Activated CD8-positive, alpha-beta T cell treated with anti-CD3 and anti-CD28 coated beads for 36 hours (primary cell): ENCODE data around the gene LRMDA. TPM values are rescaled to one million over a fixed set of nuclear protein-coding genes. Genes with fewer than 3 reads are reported as not detected.

ENCODE experiments used
- ATAC-seq: fragments of 200-7000 bp; cut with Tn5 transposase; one replicate; pipeline ENCODE4 v1.10.0; 2021; ENCODE audit warnings: mild to moderate bottlenecking, moderate library complexity
- CTCF ChIA-PET: fragments of 350-600 bp; sonication (Branson Sonifier 250); formaldehyde crosslinking; loops from one replicate; lab custom pipeline; 2021; ENCODE audit warnings: antibody characterized with exemption; lab: Charles Lee
- POLR2A ChIA-PET: fragments of 350-600 bp; sonication (Branson Sonifier 250); formaldehyde crosslinking; loops from one replicate; lab custom pipeline; 2021; ENCODE audit warnings: antibody characterized with exemption; lab: Charles Lee
- DNase-seq: peaks from one replicate; pipeline ENCODE4 v3.0.0-alpha.2; 2020
- H3K27ac Mint-ChIP-seq: one replicate; pipeline ENCODE4 v1.8.0; 2021; ENCODE audit warnings: mild to moderate bottlenecking, mixed read lengths
- H3K27me3 Mint-ChIP-seq: one replicate; pipeline ENCODE4 v1.8.0; 2021; ENCODE audit warnings: mixed read lengths
- H3K36me3 Mint-ChIP-seq: one replicate; pipeline ENCODE4 v1.8.0; 2021; ENCODE audit warnings: low read depth, mixed read lengths
- H3K4me1 Mint-ChIP-seq: one replicate; pipeline ENCODE4 v1.8.0; 2021; ENCODE audit warnings: low read depth, mixed read lengths
- H3K4me3 Mint-ChIP-seq: one replicate; pipeline ENCODE4 v1.8.0; 2021; ENCODE audit warnings: mild to moderate bottlenecking, moderate library complexity, mixed read lengths
- H3K9me3 Mint-ChIP-seq: one replicate; pipeline ENCODE4 v1.8.0; 2021; ENCODE audit warnings: mixed read lengths
- CTCF ChIP-seq: fragments of 200-600 bp; IDR thresholded peaks from one replicate; pipeline ENCODE4 v1.8.0; 2022; ENCODE audit warnings: antibody characterized with exemption, mild to moderate bottlenecking
- intact Hi-C: fragments of 100-400 bp; cut with micrococcal nuclease; formaldehyde crosslinking; loops from one replicate; pipeline ENCODE4 v1.10.0; 2022
- total RNA-seq, 2 experiments: library from RNA; stranded (reverse); gene quantifications; one replicate each; pipeline ENCODE4 v1.2.3, GENCODE V29; 2021

The LRMDA gene
- total RNA-seq, 2 experiments from 2014 or later = not detected

GRCh38 chr10:75814014-75814413, 382.6 kb downstream of the LRMDA start:
- H3K4me1 Mint-ChIP-seq = no peaks in the 10 kb centered on the region
- ChIA-PET CTCF (no interaction called here), POLR2A (no interaction called here)
- H3K9me3 Mint-ChIP-seq = no peaks in the 10 kb centered on the region
- intact Hi-C loops = no loop called here
- no peak for ATAC-seq
- no peaks in the 10 kb centered on the region for H3K36me3 Mint-ChIP-seq
- no peak for TF ChIP-seq CTCF
- H3K27me3 Mint-ChIP-seq = peaks cover 9% of the 10 kb centered on the region
- H3K27ac Mint-ChIP-seq = no peak overlapping the region
- DNase-seq = no peak
- no peak overlapping the region for H3K4me3 Mint-ChIP-seq

- no peaks in the 10 kb centered on the region for H3K4me1 Mint-ChIP-seq
- peaks cover 9% of the 10 kb centered on the region for H3K27me3 Mint-ChIP-seq
- DNase-seq (no peak), ATAC-seq (no peak)
- ChIA-PET CTCF (no interaction called here), POLR2A (no interaction called here)
- H3K4me3 Mint-ChIP-seq = no peak overlapping the region
- H3K36me3 Mint-ChIP-seq = no peaks in the 10 kb centered on the region
- no peak for TF ChIP-seq CTCF
- no peak overlapping the region for H3K27ac Mint-ChIP-seq
- no peaks in the 10 kb centered on the region for H3K9me3 Mint-ChIP-seq
- intact Hi-C loops = no loop called here
Measured at GRCh38 chr10:75815066-75815465, 383.6 kb downstream of the LRMDA start.

- H3K9me3 Mint-ChIP-seq = no peaks in the 10 kb centered on the region
- H3K36me3 Mint-ChIP-seq = no peaks in the 10 kb centered on the region
- peaks cover 9% of the 10 kb centered on the region for H3K27me3 Mint-ChIP-seq
- no peak overlapping the region for H3K27ac Mint-ChIP-seq
- POLR2A ChIA-PET = interaction anchor here (0.6 kb wide), 1 partner anchor 27 kb away, joined by 3 read pairs; no protein-coding TSS in a partner anchor
- intact Hi-C loops = no loop called here
- no peaks in the 10 kb centered on the region for H3K4me1 Mint-ChIP-seq
- ATAC-seq = no peak
- TF ChIP-seq CTCF = no peak
- CTCF ChIA-PET = no interaction called here
- H3K4me3 Mint-ChIP-seq = no peak overlapping the region
- DNase-seq = no peak
Measured at GRCh38 chr10:75817198-75817597, 385.8 kb downstream of the LRMDA start.

- no peak for ATAC-seq
- Mint-ChIP-seq H3K4me3 (no peak overlapping the region), H3K27ac (no peak overlapping the region), H3K4me1 (no peaks in the 10 kb centered on the region), H3K9me3 (no peaks in the 10 kb centered on the region), H3K36me3 (no peaks in the 10 kb centered on the region), H3K27me3 (peaks cover 6% of the 10 kb centered on the region)
- TF ChIP-seq CTCF = no peak
- no peak for DNase-seq
- ChIA-PET POLR2A (no interaction called here), CTCF (no interaction called here)
- intact Hi-C loops = no loop called here
Measured at GRCh38 chr10:75818552-75818951, 387.1 kb downstream of the LRMDA start.

GRCh38 chr10:75825235-75825634, 393.8 kb downstream of the LRMDA start:
- POLR2A ChIA-PET = no interaction called here
- Mint-ChIP-seq H3K36me3 (no peaks in the 10 kb centered on the region), H3K4me1 (no peaks in the 10 kb centered on the region), H3K27me3 (no peaks in the 10 kb centered on the region), H3K4me3 (no peak overlapping the region), H3K27ac (no peak overlapping the region), H3K9me3 (no peaks in the 10 kb centered on the region)
- no peak for DNase-seq
- no peak for ATAC-seq
- TF ChIP-seq CTCF = no peak
- CTCF ChIA-PET = no interaction called here
- intact Hi-C loops = no loop called here
